ENCODE data around the gene DMRTA2. TPM values are rescaled to one million over a fixed set of nuclear protein-coding genes. Genes with fewer than 3 reads are reported as not detected.

Gene DMRTA2
- total and polyA plus RNA-seq, 4 donors = 0.08 to 0.83 TPM; not detected in 2

GRCh38 chr1:50452700-50453099, 29.5 kb upstream of the DMRTA2 start:
- H3K27me3 ChIP-seq (ENCODE audit: control insufficient read depth in 3 of 3, insufficient read depth in 3 of 3, low read length in 2 of 3) = no peaks in the 10 kb centered on the region
- no peak for ATAC-seq (ENCODE audit: insufficient read depth, low FRiP score)
- no peak for DNase-seq
- H3K27ac ChIP-seq (ENCODE audit: low read depth in 1 of 2, low read length in 1 of 2) = no peak overlapping the region
- no peak overlapping the region for H3K4me3 ChIP-seq
- 94% methylated on average over 1 of the region's 1 CpG for WGBS, 2 donors
- no peaks in the 10 kb centered on the region for H3K4me1 ChIP-seq (ENCODE audit: control insufficient read depth in 5 of 5, insufficient read depth in 5 of 5, low read length in 5 of 5)
- H3K9me3 ChIP-seq (ENCODE audit: control insufficient read depth in 4 of 4, insufficient read depth in 3 of 4, low read length in 3 of 4) = no peaks in the 10 kb centered on the region
- no peak for TF ChIP-seq CTCF (IDR thresholded peaks at IDR 0.05; ENCODE audit: control extremely low read depth, extremely low read depth)
- no peak overlapping the region for H3K9ac ChIP-seq (ENCODE audit: insufficient read depth in 1 of 2, low read length in 2 of 2)
- peaks cover 0 to 4% (median 0%) of the 10 kb centered on the region in 4 donors for H3K36me3 ChIP-seq (ENCODE audit: control insufficient read depth in 4 of 4, insufficient read depth in 4 of 4, low read length in 4 of 4)

- no peaks in the 10 kb centered on the region for H3K4me1 ChIP-seq (ENCODE audit: control insufficient read depth in 5 of 5, insufficient read depth in 5 of 5, low read length in 5 of 5)
- H3K4me3 ChIP-seq = no peak overlapping the region
- H3K27ac ChIP-seq (ENCODE audit: low read depth in 1 of 2, low read length in 1 of 2) = no peak overlapping the region
- no peak for ATAC-seq (ENCODE audit: insufficient read depth, low FRiP score)
- DNase-seq = no peak
- H3K36me3 ChIP-seq (ENCODE audit: control insufficient read depth in 4 of 4, insufficient read depth in 4 of 4, low read length in 4 of 4) = peaks cover 0 to 2% (median 0%) of the 10 kb centered on the region in 4 donors
- TF ChIP-seq CTCF (IDR thresholded peaks at IDR 0.05; ENCODE audit: control extremely low read depth, extremely low read depth) = no peak
- no peak overlapping the region for H3K9ac ChIP-seq (ENCODE audit: insufficient read depth in 1 of 2, low read length in 2 of 2)
- WGBS, 2 donors = 81 to 83% methylated on average over 4 of the region's 4 CpGs
- no peaks in the 10 kb centered on the region for H3K9me3 ChIP-seq (ENCODE audit: control insufficient read depth in 4 of 4, insufficient read depth in 3 of 4, low read length in 3 of 4)
- H3K27me3 ChIP-seq (ENCODE audit: control insufficient read depth in 3 of 3, insufficient read depth in 3 of 3, low read length in 2 of 3) = no peaks in the 10 kb centered on the region
Observed at GRCh38 chr1:50450861-50451653, 27.8 kb upstream of the DMRTA2 start.

DNA sequence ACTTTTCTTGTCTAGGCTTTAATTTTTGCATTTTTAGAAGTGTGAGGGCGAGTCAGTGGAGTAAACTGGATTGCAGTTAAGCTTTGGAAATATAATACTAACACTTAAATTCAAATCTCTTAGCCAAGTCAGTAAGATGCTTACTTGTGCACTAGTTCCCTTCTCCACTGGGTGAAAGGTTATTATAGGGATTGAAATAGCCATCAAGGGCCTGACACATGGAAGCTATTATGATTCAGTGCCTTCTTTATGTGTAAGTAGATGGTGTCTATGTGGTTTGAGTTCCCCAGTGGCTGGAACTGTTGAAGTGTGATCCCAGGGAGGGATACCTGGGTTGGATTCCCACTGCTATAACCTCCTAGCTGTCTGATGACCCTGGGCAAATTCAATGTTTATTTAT, 24.7 kb upstream of the DMRTA2 start:
- ATAC-seq (ENCODE audit: insufficient read depth, low FRiP score) (no peak), DNase-seq (no peak)
- peaks cover 0 to 3% (median under 1%) of the 10 kb centered on the region in 4 donors for H3K36me3 ChIP-seq (ENCODE audit: control insufficient read depth in 4 of 4, insufficient read depth in 4 of 4, low read length in 4 of 4)
- no peak overlapping the region for H3K9ac ChIP-seq (ENCODE audit: insufficient read depth in 1 of 2, low read length in 2 of 2)
- no peak for TF ChIP-seq CTCF (IDR thresholded peaks at IDR 0.05; ENCODE audit: control extremely low read depth, extremely low read depth)
- no peaks in the 10 kb centered on the region for H3K4me1 ChIP-seq (ENCODE audit: control insufficient read depth in 5 of 5, insufficient read depth in 5 of 5, low read length in 5 of 5)
- no peaks in the 10 kb centered on the region for H3K9me3 ChIP-seq (ENCODE audit: control insufficient read depth in 4 of 4, insufficient read depth in 3 of 4, low read length in 3 of 4)
- H3K27ac ChIP-seq (ENCODE audit: low read depth in 1 of 2, low read length in 1 of 2) = no peak overlapping the region
- no peak overlapping the region for H3K4me3 ChIP-seq
- no peaks in the 10 kb centered on the region for H3K27me3 ChIP-seq (ENCODE audit: control insufficient read depth in 3 of 3, insufficient read depth in 3 of 3, low read length in 2 of 3)
- 97 to 98% methylated on average over 1 of the region's 1 CpG for WGBS, 2 donors

Data from lung (tissue), 12 donors.